ENCODE results near the gene ADAM20. TPM values are rescaled to one million over a fixed set of nuclear protein-coding genes. Genes with fewer than 3 reads are reported as not detected.

The ADAM20 gene
- total and polyA plus RNA-seq, 4 donors = 0.01 to 2.6 (median 0.17) TPM

DNA sequence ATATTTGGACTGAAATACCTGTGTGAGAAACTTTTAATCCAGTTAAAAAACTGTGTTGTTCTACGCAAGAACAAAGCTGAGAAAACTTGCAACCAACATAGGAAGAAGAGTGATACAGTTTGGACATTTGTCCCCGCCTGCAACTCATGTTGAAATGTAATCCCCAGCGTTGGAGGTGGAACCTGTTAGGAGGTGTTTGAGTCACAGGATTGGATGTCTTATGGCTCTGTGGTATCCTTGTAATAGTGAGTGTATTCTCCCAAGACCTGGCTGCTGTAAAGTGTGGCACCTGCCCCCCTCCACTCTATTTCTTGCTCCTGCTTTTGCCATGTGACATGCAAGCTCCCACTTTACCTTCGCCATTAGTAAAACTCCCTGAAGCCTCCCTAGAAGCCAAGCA lies 28.6 kb upstream of the ADAM20 start (continued):
- TF ChIP-seq, protein P1, sequence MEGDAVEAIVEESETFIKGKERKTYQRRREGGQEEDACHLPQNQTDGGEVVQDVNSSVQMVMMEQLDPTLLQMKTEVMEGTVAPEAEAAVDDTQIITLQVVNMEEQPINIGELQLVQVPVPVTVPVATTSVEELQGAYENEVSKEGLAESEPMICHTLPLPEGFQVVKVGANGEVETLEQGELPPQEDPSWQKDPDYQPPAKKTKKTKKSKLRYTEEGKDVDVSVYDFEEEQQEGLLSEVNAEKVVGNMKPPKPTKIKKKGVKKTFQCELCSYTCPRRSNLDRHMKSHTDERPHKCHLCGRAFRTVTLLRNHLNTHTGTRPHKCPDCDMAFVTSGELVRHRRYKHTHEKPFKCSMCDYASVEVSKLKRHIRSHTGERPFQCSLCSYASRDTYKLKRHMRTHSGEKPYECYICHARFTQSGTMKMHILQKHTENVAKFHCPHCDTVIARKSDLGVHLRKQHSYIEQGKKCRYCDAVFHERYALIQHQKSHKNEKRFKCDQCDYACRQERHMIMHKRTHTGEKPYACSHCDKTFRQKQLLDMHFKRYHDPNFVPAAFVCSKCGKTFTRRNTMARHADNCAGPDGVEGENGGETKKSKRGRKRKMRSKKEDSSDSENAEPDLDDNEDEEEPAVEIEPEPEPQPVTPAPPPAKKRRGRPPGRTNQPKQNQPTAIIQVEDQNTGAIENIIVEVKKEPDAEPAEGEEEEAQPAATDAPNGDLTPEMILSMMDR (IDR thresholded peaks at IDR 0.05; ENCODE audit: low read depth, low read length, missing input control) = no peak
- TF ChIP-seq, protein P2, sequence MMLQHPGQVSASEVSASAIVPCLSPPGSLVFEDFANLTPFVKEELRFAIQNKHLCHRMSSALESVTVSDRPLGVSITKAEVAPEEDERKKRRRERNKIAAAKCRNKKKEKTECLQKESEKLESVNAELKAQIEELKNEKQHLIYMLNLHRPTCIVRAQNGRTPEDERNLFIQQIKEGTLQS (IDR thresholded peaks at IDR 0.05) = no peak
- TF ChIP-seq, protein P3, sequence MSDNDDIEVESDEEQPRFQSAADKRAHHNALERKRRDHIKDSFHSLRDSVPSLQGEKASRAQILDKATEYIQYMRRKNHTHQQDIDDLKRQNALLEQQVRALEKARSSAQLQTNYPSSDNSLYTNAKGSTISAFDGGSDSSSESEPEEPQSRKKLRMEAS (IDR thresholded peaks at IDR 0.05) = no peak

DNA sequence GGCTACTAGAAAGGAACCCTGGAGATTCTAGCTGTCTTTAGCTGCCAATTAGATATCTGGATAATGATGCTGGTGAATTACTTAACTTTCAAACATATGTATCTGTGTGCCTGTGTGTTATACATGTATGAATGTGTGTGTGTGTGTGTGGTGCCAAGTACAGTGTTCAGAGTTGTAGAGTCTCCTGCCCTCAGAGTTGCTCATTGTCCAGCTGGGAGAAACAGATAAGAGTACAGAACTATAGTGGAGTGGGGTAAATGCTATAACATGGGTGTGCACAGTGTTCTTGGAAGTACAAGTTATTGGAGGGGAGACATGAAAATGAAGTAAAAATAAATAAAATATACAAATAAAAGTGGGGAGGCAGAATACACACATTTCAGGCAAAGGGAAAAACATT lies 23.6 kb upstream of the ADAM20 start:
- peaks cover 0 to 12% (median 11%) of the 10 kb centered on the region in 4 donors for H3K36me3 ChIP-seq (ENCODE audit: control insufficient read depth in 4 of 4, insufficient read depth in 3 of 4, low read depth in 1 of 4, low read length in 3 of 4)
- no peaks in the 10 kb centered on the region for H3K27me3 ChIP-seq (ENCODE audit: control insufficient read depth in 4 of 4, insufficient read depth in 4 of 4, low read length in 3 of 4)
- peaks cover 0 to 6% (median 0%) of the 10 kb centered on the region in 4 donors for H3K9me3 ChIP-seq (ENCODE audit: control insufficient read depth in 4 of 4, low read length in 3 of 4)
- no peak overlapping the region for H3K27ac ChIP-seq (ENCODE audit: low read depth in 1 of 2, low read length in 2 of 2)
- TF ChIP-seq, protein P1 (IDR thresholded peaks at IDR 0.05; ENCODE audit: low read depth, low read length, missing input control) = no peak
- TF ChIP-seq, protein P2 (IDR thresholded peaks at IDR 0.05) = no peak
- TF ChIP-seq JUND (IDR thresholded peaks at IDR 0.05) = no peak
- no peak overlapping the region for H3K4me3 ChIP-seq (ENCODE audit: low read depth in 1 of 3, low read length in 3 of 3)
- H3K9ac ChIP-seq (ENCODE audit: low read depth in 1 of 2, low read length in 2 of 2) = no peak overlapping the region
- DNase-seq (ENCODE audit: low spot score) = no peak
- H3K4me1 ChIP-seq (ENCODE audit: control insufficient read depth in 4 of 4, insufficient read depth in 4 of 4, low read length in 3 of 4) = no peaks in the 10 kb centered on the region

DNA sequence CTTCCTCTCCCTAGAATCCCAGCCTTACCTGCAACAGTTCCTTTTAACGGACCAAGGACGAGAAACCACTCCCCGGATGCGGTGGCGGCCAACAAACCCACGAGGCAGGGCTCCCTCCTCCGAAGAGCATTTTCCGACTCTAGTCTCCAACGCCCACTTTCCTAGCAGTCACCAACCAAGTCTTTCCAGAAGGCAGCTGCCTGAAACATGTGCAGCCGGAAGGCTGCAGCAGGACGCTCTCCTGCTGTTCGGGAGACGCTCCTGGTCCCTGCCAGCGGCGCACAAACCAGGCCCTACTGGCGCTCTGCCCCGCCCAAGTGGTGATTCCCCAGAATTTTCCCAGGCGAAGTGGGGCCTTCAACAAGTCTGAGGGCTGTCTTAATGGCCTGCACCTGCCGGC lies 21.1 kb upstream of the ADAM20 start:
- Histone ChIP-seq H3K36me3 (ENCODE audit: control insufficient read depth in 4 of 4, insufficient read depth in 3 of 4, low read depth in 1 of 4, low read length in 3 of 4) (peaks cover 0 to 4% (median under 1%) of the 10 kb centered on the region in 4 donors), H3K4me1 (ENCODE audit: control insufficient read depth in 4 of 4, insufficient read depth in 4 of 4, low read length in 3 of 4) (no peaks in the 10 kb centered on the region), H3K9ac (ENCODE audit: low read depth in 1 of 2, low read length in 2 of 2) (no peak overlapping the region), H3K27me3 (ENCODE audit: control insufficient read depth in 4 of 4, insufficient read depth in 4 of 4, low read length in 3 of 4) (no peaks in the 10 kb centered on the region), H3K4me3 (ENCODE audit: low read depth in 1 of 3, low read length in 3 of 3) (no peak overlapping the region), H3K27ac (ENCODE audit: low read depth in 1 of 2, low read length in 2 of 2) (no peak overlapping the region), H3K9me3 (ENCODE audit: control insufficient read depth in 4 of 4, low read length in 3 of 4) (no peaks in the 10 kb centered on the region)
- TF ChIP-seq FOXA1 (IDR thresholded peaks at IDR 0.05) (no peak), GABPA (IDR thresholded peaks at IDR 0.05 in 1 of 2, conservative IDR thresholded peaks at IDR 0.05 in 1 of 2) (no peak), SP1 (IDR thresholded peaks at IDR 0.05) (no peak), HNF4A (conservative IDR thresholded peaks at IDR 0.05) (no peak), NR2F2 (IDR thresholded peaks at IDR 0.05) (no peak), JUND (IDR thresholded peaks at IDR 0.05) (no peak), EGR1 (IDR thresholded peaks at IDR 0.05; ENCODE audit: low read depth in 2 of 2) (no peak), FOXA2 (IDR thresholded peaks at IDR 0.05) (no peak)
- TF ChIP-seq, protein P4, sequence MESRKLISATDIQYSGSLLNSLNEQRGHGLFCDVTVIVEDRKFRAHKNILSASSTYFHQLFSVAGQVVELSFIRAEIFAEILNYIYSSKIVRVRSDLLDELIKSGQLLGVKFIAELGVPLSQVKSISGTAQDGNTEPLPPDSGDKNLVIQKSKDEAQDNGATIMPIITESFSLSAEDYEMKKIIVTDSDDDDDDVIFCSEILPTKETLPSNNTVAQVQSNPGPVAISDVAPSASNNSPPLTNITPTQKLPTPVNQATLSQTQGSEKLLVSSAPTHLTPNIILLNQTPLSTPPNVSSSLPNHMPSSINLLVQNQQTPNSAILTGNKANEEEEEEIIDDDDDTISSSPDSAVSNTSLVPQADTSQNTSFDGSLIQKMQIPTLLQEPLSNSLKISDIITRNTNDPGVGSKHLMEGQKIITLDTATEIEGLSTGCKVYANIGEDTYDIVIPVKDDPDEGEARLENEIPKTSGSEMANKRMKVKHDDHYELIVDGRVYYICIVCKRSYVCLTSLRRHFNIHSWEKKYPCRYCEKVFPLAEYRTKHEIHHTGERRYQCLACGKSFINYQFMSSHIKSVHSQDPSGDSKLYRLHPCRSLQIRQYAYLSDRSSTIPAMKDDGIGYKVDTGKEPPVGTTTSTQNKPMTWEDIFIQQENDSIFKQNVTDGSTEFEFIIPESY (IDR thresholded peaks at IDR 0.05) = no peak
- TF ChIP-seq, protein P2 (IDR thresholded peaks at IDR 0.05) = no peak
- WGBS = 48% methylated on average over 19 of the region's 19 CpGs
- no peak for DNase-seq (ENCODE audit: low spot score)
